ENCODE measurements around the gene PPA1.
"Not testable (repeated sequence)": the region's sequence is repeated elsewhere in the genome, so short reads cannot be mapped to it uniquely, and the experiment has no call there.

The PPA1 gene

DNA sequence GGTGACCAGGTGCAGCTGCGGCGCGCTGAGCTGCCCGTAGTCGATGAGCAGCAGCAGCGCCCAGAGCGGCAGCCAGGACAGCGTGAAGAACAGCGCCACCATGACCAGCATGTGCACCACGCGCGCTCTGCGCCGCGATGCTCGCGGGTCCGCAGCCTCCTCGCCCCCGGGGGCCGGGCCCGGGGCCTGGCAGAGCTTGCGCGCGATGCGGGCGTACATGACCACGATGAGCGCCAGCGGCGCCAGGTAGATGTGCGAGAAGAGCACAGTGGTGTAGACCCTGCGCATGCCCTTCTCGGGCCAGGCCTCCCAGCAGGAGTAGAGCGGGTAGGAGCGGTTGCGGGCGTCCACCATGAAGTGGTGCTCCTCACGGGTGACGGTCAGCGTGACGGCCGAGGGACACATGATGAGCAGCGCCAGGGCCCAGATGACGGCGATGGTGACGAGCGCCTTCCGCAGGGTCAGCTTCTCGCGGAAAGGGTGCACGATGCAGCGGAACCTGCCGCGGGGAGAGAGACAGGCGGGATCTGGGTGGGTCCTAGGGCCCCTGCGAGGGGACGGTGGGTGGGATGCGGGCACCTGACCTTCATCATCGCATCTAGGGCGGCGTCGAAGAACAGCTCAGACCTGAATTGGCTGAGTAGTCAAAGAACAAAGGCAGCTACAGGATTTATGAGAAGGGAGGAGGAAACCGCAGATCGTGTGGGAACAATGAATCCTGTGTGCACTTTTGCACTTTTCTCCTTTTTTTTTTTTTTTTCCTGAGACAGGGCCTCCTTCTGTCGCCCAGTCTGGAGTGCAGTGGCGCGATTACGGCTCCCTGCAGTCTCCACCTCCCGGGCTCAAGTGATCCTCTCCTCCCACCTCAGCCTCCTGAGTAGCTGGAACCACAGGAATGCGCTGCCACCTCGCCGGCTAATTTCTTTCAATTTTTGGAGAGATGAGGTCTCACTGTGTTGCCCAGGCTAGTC is 22.4 kb upstream of the PPA1 start:
- peak; percentile 38 for DNase-seq (ENCODE audit: low read depth, low spot score)

GRCh38 chr10:70254778-70255328 is 21.6 kb upstream of the PPA1 start:
- no peak for DNase-seq (ENCODE audit: low read depth, low spot score)

DNA sequence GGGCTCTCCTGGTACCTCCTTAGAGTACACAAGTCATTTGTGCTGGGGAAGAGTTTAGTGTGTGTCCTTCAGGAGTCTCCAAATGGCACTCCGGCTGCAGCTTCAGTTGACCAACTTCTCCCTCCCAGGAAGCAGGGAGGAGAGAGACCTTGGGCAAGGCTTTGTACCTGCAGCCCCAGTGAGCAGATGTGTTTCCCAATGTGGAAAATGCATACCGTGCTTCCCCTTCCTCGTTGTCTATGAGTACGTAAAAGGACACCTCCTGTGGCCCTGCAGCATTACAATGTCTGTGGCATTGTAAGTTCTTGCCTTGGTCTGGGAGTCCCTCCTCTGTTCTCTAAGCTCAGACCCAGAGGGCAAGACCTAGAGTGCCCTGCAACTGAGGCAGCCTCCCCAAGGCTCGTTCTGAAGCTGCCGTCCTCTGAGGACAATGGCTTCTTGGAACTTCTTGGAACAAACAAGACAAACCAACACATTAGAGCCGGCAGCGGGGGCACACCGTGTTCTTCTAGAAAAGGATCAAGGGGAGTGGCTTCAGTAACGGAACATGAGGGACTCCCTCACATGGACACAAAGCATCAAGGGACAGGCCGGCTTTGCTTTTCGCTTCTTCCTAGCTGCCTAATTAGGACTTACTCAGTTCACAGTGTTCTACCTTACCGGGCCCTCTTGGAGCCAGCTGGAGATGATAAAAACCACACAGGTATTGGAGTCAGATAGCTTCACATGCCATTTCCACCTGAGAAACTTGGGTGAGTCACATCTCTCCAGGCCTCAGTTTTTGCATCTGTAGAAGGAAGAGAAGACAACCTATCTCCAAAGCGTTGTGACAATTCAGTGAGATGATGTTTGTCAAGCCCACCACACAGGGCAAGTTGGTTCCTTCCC is 20.9 kb upstream of the PPA1 start:
- DNase-seq (ENCODE audit: low read depth, low spot score), result no peak

GRCh38 chr10:70250961-70251680 is 17.9 kb upstream of the PPA1 start:
- DNase-seq (ENCODE audit: low read depth, low spot score), result no peak

- DNase-seq (ENCODE audit: low read depth, low spot score), result no peak
Measured at GRCh38 chr10:70247360-70247759, 14.1 kb upstream of the PPA1 start.

GRCh38 chr10:70241081-70241480 is 7.9 kb upstream of the PPA1 start:
- no peak for DNase-seq (ENCODE audit: low read depth, low spot score)

GRCh38 chr10:70239986-70240385 is 6.8 kb upstream of the PPA1 start:
- DNase-seq (ENCODE audit: low read depth, low spot score), result not testable (repeated sequence)

GRCh38 chr10:70239077-70239976 is 6.1 kb upstream of the PPA1 start:
- not testable (repeated sequence) for DNase-seq (ENCODE audit: low read depth, low spot score)

DNA sequence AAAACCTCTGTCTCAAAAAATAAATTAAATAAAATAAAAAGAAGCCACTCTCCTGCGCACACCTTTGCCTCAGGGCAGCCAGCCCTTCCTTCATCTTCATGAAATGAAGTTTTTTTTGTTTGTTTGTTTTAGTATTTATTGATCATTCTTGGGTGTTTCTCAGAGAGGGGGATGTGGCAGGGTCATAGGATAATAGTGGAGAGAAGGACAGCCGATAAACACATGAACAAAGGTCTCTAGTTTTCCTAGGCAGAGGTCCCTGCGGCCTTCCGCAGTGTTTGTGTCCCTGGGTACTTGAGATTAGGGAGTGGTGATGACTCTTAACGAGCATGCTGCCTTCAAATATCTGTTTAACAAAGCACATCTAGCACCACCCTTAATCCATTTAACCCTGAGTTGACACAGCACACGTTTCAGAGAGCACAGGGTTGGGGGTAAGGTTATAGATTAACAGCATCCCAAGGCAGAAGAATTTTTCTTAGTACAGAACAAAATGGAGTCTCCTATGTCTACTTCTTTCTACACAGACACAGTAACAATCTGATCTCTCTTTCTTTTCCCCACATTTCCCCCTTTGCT is 4.8 kb upstream of the PPA1 start:
- DNase-seq (ENCODE audit: low read depth, low spot score), result not testable (repeated sequence)

- DNase-seq (ENCODE audit: low read depth, low spot score), result no peak
Measured at GRCh38 chr10:70234668-70235447, 1.6 kb upstream of the PPA1 start.

DNA sequence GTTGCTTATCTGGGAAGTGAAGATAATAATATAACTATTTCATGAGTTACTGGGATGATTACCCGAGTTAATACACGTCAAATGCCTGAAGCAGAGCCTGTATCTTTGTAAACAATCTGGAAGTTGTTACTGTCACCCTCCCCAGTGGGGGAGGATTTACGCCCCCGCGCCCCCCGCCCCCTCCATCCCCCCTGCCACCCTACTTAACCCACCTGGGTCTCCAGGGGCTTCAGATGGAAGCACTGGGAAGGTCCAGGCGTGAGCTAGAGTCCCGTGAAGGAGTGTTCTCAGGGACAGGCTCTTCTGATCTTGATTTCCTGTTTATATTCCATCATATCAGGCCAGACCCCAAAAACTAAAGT is 691 bp upstream of the PPA1 start:
- DNase-seq (ENCODE audit: low read depth, low spot score), result no peak

GRCh38 chr10:70232859-70233108 is 445 bp downstream of the PPA1 start:
- no peak for DNase-seq (ENCODE audit: low read depth, low spot score)

- DNase-seq (ENCODE audit: low read depth, low spot score), result peak; percentile 60
Measured at GRCh38 chr10:70232155-70232858, 922 bp downstream of the PPA1 start.

DNA sequence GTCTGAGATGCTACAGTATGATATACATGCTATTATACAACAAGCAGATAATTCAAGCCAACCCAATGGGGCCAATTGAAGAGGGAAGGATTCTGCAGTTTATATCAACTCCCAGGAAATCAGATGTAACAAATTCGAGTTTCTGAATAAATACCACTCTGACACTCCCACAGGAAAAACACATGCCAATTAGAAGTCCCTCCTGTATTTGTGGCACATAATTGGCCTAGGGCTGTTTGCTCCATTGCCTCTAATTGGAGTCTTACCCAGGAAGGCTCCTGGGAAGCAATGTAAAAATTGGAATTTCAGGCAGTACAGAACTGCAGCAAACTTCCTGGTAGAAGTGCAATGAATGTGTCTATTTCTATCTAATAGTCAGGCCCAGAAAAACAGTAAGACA is 4.7 kb downstream of the PPA1 start:
- no peak for DNase-seq (ENCODE audit: low read depth, low spot score)

DNA sequence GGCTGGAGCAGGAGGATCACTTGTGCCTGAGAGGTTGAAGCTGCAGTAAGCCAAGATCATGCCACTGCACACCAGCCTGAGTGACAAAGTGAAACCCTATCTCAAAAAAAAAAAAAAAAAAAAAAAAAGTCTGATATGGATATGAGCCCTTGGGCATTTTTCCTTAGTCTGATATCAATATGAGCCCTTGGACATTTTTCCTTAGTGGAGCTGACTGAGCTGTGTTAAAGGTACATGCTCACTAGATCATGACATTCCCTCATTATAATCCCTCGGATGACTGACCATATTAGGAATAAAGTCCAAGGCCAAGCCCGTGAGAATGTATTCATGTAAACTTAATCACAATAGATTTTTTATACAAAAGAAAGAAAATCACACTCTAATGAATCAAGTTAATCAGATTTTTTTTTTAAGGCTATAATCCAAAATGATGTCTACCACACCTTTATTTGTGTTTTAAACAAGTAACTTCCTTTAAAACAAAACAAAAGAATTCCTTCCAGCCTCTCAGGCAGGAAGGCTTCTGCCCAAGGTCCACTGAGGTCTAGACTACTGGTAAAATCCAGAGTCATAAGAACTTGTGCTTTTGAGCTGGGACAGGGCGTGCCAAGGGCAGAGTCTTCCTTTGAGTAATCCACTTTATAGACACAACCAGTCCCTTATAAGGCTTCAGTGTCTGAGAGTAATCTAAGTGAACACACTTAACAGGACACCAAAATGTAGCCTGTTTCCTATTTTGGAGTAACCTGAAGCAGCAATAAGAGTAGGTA is 5.5 kb downstream of the PPA1 start:
- DNase-seq (ENCODE audit: low read depth, low spot score), result no peak

GRCh38 chr10:70223728-70224127 is 9.5 kb downstream of the PPA1 start:
- no peak for DNase-seq (ENCODE audit: low read depth, low spot score)

GRCh38 chr10:70222811-70223447 is 10.3 kb downstream of the PPA1 start:
- not testable (repeated sequence) for DNase-seq (ENCODE audit: low read depth, low spot score)

DNA sequence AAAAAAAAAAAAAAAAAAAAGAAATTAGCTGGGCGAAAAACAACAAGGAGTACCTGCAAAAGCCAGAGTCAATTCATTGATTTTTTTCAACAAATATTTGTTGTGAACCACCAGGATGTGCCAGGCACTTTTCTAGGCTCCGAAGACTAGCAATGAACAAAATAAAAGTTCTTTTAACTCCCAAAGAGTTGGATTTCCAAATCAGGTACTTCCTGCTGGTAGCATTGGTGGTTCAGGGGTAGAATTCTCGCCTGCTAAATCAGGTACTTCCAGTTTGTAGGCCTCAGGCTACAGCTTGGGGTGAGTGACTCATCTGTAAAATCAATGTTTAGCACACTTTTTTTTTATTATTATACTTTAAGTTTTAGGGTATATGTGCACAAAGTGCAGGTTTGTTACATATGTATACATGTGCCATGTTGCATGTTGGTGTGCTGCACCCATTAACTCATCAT is 10.9 kb downstream of the PPA1 start:
- DNase-seq (ENCODE audit: low read depth, low spot score), result peak; percentile 68

Data from ELF-1 (cell line).